AG04450 (cell line): ENCODE measurements around the gene KLHL8. TPM values are rescaled to one million over a fixed set of nuclear protein-coding genes. Genes with fewer than 3 reads are reported as not detected.
A peak's percentile ranks its signal among the peaks of the same experiment; 100 is the strongest.
"Not testable (repeated sequence)": the region's sequence is repeated elsewhere in the genome, so short reads cannot be mapped to it uniquely, and the experiment has no call there.

Experiments
- CTCF ChIA-PET: fragments of 300-600, 350-600 bp; formaldehyde crosslinking; extraction: SDS; loops from one replicate; lab custom pipeline; 2022; ENCODE audit warnings: antibody characterized with exemption, inconsistent platforms; lab: Charles Lee
- POLR2A ChIA-PET: fragments of 350-600 bp; formaldehyde crosslinking; extraction: SDS; loops from one replicate; lab custom pipeline; 2021; ENCODE audit warnings: antibody characterized with exemption, inconsistent platforms; lab: Yijun Ruan, JAX
- DNase-seq: peaks from one replicate; pipeline ENCODE4 v3.0.0-alpha.2; 2011; ENCODE audit warnings: low read depth, low spot score
- H3K27ac ChIP-seq: one replicate; pipeline ENCODE4 v1.5.1; 2012; ENCODE audit warnings: low read depth, low read length, control low read depth
- H3K27me3 ChIP-seq: one replicate; pipeline ENCODE4 v1.6.0; 2012; ENCODE audit warnings: low read length; ENCODE audit not compliant: control insufficient read depth, insufficient read depth
- H3K4me3 ChIP-seq: 2 replicates; pipeline ENCODE4 v1.5.1; 2011; ENCODE audit warnings: mild to moderate bottlenecking, low read depth, low read length, control low read depth
- H3K9me3 ChIP-seq: 2 replicates; pipeline ENCODE4 v1.5.1; 2012; ENCODE audit warnings: low read length; ENCODE audit not compliant: control insufficient read depth, insufficient read depth
- polyA plus RNA-seq: library from polyadenylated mRNA; depleted of rRNA; stranded (reverse); fragments of >200 nt; gene quantifications from 2 replicates; pipeline ENCODE4 v1.2.3, GENCODE V29; 2011
- TF ChIP-seq, protein P1 (sequence below): IDR thresholded peaks from 2 replicates; pipeline ENCODE4 v1.5.1; 2011; ENCODE audit warnings: low read depth, low read length, control low read depth, inconsistent platforms

KLHL8 gene
- polyA plus RNA-seq, 1 experiment = 9.0 TPM

DNA sequence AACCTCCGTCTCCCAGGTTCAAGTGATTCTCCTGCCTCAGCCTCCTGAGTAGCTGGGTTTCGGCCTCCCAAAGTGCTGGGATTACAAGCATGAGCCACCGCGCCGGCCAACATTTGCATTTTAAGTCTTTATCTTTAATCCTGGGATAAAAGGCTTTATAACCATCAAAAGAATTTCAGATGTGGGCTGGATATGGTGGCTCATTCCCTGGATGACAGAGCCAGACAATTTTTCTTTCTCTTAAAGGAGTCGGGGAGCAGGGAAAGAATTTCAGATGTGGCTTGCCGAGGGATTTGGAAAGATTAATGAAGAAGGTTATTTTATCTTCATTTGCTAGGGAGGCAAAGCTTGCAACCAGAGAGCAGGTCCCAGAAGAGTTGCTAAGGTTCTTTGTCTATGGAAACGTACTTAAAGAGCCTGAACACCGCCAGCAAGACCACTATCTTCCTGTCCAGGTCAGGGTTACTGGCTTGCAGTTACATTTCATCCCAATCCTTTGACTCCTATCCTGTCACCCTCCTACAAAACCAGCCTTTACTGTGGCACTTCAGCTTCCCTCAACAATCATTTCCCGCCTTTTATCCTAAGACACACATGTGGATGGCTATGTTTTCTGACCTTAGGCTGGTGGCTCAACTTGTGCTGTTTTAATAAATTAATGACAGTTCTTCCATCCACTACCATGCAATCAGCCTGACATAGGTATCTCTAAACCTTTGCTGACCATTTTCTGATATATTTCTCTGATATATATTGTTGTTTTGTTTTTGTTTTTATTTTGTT lies 3.9 kb upstream of the KLHL8 start:
- no peaks in the 10 kb centered on the region; the same call in 1 of the 2 replicates for H3K9me3 ChIP-seq
- TF ChIP-seq, protein P1, sequence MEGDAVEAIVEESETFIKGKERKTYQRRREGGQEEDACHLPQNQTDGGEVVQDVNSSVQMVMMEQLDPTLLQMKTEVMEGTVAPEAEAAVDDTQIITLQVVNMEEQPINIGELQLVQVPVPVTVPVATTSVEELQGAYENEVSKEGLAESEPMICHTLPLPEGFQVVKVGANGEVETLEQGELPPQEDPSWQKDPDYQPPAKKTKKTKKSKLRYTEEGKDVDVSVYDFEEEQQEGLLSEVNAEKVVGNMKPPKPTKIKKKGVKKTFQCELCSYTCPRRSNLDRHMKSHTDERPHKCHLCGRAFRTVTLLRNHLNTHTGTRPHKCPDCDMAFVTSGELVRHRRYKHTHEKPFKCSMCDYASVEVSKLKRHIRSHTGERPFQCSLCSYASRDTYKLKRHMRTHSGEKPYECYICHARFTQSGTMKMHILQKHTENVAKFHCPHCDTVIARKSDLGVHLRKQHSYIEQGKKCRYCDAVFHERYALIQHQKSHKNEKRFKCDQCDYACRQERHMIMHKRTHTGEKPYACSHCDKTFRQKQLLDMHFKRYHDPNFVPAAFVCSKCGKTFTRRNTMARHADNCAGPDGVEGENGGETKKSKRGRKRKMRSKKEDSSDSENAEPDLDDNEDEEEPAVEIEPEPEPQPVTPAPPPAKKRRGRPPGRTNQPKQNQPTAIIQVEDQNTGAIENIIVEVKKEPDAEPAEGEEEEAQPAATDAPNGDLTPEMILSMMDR = no peak
- no peak overlapping the region for H3K4me3 ChIP-seq
- POLR2A ChIA-PET = no interaction called here
- H3K27me3 ChIP-seq = no peaks in the 10 kb centered on the region
- CTCF ChIA-PET = interaction anchor here (1.3 to 1.5 kb wide), 2 partner anchors 11 to 74 kb away, joined by 4 to 15 read pairs; no protein-coding TSS in a partner anchor
- DNase-seq = no peak
- H3K27ac ChIP-seq = no peak overlapping the region

DNA sequence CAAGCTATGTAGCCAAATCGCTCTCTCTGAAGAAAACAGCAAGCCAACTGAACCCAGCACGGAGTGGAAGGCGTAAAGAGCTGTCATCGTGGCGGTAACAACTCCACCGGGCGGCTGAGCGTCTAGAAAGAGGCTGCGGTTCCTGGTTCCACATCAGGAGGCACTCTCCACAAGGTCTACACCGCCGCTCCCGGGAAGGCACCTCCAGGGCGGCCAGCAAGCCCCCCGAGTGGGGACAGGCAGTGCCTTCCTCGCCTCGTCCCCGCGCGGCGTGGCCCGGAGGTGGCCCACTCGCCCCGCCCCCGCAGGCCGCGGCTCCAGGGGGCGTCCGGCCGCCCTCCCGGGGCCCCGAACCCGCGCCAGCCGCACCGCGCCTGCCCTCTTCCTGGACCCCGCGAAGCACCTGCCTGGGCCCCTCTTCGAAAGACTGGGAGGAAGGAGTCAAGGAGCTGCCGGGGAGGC lies 755 bp downstream of the KLHL8 start:
- H3K9me3 ChIP-seq = no peaks in the 10 kb centered on the region; the same call in 1 of the 2 replicates
- peak overlapping the region; percentile 99 for H3K4me3 ChIP-seq
- TF ChIP-seq, protein P1 = peak; percentile 33
- no peak for DNase-seq
- CTCF ChIA-PET = interaction anchor here (0.5 to 2.1 kb wide), 8 partner anchors 15 to 317 kb away, joined by 3 to 9 read pairs (median 6); no protein-coding TSS in a partner anchor
- no peaks in the 10 kb centered on the region for H3K27me3 ChIP-seq
- POLR2A ChIA-PET = no interaction called here
- peak overlapping the region; percentile 70 for H3K27ac ChIP-seq

DNA sequence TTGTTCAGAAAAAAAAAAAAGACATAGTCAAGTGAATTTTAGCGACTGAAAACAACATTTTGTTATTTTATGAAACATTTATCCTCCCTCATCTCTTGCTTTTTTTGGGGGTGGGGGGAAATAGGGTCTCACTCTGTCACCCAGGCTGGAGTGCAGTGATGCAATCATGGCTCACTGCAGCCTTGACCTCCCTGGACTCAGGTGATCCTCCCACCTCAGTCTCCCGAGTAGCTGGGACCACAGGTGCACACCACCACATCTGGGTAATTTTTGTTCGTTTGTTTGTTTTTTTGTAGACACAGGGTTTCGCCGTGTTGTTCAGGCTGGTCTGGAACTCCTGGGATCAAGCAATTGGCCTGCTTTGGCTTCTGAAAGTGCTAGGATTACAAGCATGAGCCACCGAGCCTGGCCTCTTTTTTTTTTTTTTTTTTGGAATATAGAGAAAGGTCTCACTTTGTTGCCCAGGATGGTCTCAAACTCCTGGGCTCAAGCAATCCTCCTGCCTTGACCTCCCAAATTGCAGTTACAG lies 3.1 kb downstream of the KLHL8 start:
- H3K4me3 ChIP-seq, POLR2A ChIA-PET, H3K27me3 ChIP-seq, H3K27ac ChIP-seq, H3K9me3 ChIP-seq, DNase-seq: not testable (repeated sequence)
- CTCF ChIA-PET = interaction anchor here (0.7 to 1.2 kb wide), 3 partner anchors 18 to 294 kb away, joined by 3 to 8 read pairs (median 5); no protein-coding TSS in a partner anchor

DNA sequence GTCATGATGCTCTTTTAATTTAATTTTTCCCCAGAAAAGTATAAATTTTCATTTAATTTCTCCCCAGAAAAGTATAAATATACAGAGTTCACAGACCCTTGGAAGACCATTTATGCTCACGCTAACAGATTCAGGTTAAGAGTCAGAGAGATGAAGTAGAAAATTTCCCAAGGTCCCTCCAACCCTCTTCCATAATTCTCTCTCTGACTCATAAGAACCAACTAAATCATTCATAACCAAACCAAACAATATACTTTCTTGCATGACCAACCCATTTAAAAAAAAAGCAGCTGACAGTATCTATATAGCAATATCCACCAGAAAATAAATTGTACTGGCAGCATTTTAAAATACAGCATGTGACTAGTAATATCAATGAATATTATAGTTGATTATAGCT lies 3.9 kb downstream of the KLHL8 start:
- Histone ChIP-seq H3K27me3 (no peaks in the 10 kb centered on the region), H3K4me3 (no peak overlapping the region), H3K27ac (no peak overlapping the region), H3K9me3 (no peaks in the 10 kb centered on the region; the same call in 1 of the 2 replicates)
- ChIA-PET CTCF (interaction anchor here (0.7 to 1.2 kb wide), 3 partner anchors 19 to 294 kb away, joined by 3 to 8 read pairs (median 5); no protein-coding TSS in a partner anchor), POLR2A (no interaction called here)
- DNase-seq = no peak
- TF ChIP-seq, protein P1 = no peak

DNA sequence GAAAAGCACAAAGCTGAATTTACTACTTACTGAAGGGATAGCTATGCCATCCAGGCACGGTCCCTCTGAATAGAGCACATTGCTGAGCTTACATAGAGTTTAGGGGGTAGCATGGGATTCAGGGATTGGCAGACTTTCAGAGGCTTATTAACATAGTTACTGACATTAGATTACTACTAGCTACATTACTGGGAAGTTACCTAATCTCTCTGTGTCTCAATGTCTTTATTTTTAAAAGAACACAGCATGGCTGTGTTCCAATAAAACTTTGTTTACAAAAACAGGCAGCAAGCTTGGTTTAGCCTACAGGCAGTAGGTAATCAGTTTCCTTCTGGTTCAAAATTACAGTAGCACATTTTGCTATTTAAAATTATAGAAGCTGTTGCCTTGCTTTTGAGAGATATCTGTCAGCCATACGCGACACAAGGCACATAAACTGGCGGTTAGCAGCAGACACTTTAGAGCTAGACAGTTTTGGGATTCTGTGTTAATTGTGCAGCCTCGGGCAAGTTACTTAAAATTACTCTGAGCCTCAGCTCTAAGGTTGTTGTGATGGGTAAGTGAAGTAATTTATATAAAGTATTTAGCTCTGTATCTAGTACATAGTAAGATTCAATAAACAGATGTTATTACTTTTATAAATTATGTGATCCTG lies 6.9 kb downstream of the KLHL8 start:
- Histone ChIP-seq H3K27me3 (no peaks in the 10 kb centered on the region), H3K9me3 (no peaks in the 10 kb centered on the region), H3K4me3 (no peak overlapping the region), H3K27ac (no peak overlapping the region)
- ChIA-PET CTCF (interaction anchor here (0.6 to 2.1 kb wide), 4 partner anchors 11 to 291 kb away, joined by 3 to 7 read pairs (median 6); no protein-coding TSS in a partner anchor), POLR2A (no interaction called here)
- no peak for DNase-seq
- TF ChIP-seq, protein P1 = no peak
